ENCODE results near the gene CNIH4.
"Not testable (repeated sequence)": the region's sequence is repeated elsewhere in the genome, so short reads cannot be mapped to it uniquely, and the experiment has no call there.

DNA sequence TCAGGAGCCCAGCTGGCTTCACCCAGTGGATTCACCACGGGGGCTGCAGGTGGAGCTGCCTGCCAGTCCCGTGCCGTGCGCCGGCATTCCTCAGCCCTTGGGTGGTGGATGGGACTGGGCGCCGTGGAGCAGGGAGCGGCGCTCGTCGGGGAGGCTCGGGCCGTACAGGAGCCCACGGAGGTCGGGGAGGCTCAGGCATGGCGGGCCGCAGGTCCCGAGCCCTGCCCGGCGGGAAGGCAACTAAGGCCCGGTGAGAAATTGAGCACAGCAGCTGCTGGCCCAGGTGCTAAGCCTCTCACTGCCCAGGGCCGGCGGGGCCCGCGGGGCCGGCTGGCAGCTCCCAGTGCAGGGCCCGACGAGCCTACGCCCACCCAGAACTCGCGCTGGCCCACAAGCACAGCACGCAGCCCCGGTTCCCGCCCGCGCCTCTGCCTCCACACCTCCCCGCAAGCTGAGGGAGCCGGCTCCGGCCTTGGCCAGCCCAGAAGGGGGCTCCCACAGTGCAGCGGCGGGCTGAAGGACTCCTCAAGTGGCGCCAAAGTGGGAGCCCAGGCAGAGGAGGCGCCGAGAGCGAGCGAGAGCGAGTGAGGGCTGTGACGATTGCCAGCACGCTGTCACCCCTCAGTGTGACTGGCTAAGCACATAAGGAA is 4.1 kb upstream of the CNIH4 start:
- TF ChIP-seq, protein P1, sequence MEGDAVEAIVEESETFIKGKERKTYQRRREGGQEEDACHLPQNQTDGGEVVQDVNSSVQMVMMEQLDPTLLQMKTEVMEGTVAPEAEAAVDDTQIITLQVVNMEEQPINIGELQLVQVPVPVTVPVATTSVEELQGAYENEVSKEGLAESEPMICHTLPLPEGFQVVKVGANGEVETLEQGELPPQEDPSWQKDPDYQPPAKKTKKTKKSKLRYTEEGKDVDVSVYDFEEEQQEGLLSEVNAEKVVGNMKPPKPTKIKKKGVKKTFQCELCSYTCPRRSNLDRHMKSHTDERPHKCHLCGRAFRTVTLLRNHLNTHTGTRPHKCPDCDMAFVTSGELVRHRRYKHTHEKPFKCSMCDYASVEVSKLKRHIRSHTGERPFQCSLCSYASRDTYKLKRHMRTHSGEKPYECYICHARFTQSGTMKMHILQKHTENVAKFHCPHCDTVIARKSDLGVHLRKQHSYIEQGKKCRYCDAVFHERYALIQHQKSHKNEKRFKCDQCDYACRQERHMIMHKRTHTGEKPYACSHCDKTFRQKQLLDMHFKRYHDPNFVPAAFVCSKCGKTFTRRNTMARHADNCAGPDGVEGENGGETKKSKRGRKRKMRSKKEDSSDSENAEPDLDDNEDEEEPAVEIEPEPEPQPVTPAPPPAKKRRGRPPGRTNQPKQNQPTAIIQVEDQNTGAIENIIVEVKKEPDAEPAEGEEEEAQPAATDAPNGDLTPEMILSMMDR (IDR thresholded peaks at IDR 0.05; ENCODE audit: insufficient read depth, low read depth, low read length): not testable (repeated sequence)
- TF ChIP-seq EZH2 (IDR thresholded peaks at IDR 0.05; ENCODE audit: insufficient read depth, low read length): not testable (repeated sequence)

Data from astrocyte (in vitro differentiated cells and primary cell).